ENCODE measurements around the gene CLCN1. TPM values are rescaled to one million over a fixed set of nuclear protein-coding genes. Genes with fewer than 3 reads are reported as not detected.

Gene CLCN1
- total and polyA plus RNA-seq, 2 donors (not counting 1 experiment from before 2014, with no cell fraction given): under 0.01 TPM; not detected in 1

DNA sequence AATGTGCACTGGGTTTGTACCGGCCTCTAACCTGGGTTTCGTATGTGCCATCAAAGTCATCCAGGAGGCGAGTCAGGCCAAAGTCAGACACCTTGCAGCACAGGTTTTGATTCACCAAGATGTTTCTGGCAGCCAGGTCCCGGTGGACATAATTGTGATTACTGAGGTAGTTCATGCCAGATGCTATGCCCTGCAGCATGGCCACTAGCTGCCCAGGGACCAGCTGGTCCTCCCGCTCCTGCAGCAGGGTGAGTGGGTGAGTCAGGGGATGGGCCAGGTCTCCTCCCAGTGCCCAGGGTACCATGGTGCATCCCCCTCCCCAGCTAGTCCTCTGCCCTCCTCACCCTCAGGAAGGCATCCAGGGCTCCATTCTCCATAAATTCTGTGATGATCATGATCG, 78.9 kb downstream of the CLCN1 start:
- peaks cover 1% of the 10 kb centered on the region for H3K79me2 ChIP-seq (ENCODE audit: control insufficient read depth, insufficient read depth, low read length)
- H2AFZ ChIP-seq (ENCODE audit: low read length): no peak overlapping the region
- peaks cover 3% of the 10 kb centered on the region for H4K20me1 ChIP-seq (ENCODE audit: control insufficient read depth, extremely low read depth, insufficient read depth, low read length)
- no peak for TF ChIP-seq EZH2 (IDR thresholded peaks at IDR 0.05; ENCODE audit: low read length, missing control alignments)
- TF ChIP-seq, protein P1, sequence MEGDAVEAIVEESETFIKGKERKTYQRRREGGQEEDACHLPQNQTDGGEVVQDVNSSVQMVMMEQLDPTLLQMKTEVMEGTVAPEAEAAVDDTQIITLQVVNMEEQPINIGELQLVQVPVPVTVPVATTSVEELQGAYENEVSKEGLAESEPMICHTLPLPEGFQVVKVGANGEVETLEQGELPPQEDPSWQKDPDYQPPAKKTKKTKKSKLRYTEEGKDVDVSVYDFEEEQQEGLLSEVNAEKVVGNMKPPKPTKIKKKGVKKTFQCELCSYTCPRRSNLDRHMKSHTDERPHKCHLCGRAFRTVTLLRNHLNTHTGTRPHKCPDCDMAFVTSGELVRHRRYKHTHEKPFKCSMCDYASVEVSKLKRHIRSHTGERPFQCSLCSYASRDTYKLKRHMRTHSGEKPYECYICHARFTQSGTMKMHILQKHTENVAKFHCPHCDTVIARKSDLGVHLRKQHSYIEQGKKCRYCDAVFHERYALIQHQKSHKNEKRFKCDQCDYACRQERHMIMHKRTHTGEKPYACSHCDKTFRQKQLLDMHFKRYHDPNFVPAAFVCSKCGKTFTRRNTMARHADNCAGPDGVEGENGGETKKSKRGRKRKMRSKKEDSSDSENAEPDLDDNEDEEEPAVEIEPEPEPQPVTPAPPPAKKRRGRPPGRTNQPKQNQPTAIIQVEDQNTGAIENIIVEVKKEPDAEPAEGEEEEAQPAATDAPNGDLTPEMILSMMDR (conservative IDR thresholded peaks at IDR 0.05 in 1 of 2, IDR thresholded peaks at IDR 0.05 in 1 of 2; ENCODE audit: low read depth in 1 of 2, low read length in 2 of 2): no peak
- H3K4me1 ChIP-seq (ENCODE audit: control insufficient read depth, extremely low read depth, insufficient read depth, low read length): peaks cover 28% of the 10 kb centered on the region
- DNase-seq (ENCODE audit: low read depth in 2 of 2): no peak
- no peak overlapping the region for H3K9ac ChIP-seq (ENCODE audit: insufficient read depth, low read length)
- H3K27me3 ChIP-seq (ENCODE audit: control insufficient read depth, insufficient read depth, low read length): no peaks in the 10 kb centered on the region
- H3K27ac ChIP-seq (ENCODE audit: insufficient read depth, low read length): no peak overlapping the region
- no peak overlapping the region for H3K4me2 ChIP-seq (ENCODE audit: extremely low read depth, insufficient read depth, low read length)
- peaks cover 24% of the 10 kb centered on the region for H3K36me3 ChIP-seq (ENCODE audit: control insufficient read depth, insufficient read depth, low read length)
- H3K9me3 ChIP-seq (ENCODE audit: control insufficient read depth, insufficient read depth, low read depth, low read length): no peaks in the 10 kb centered on the region
- no peak overlapping the region for H3K4me3 ChIP-seq (replicated peaks in 1 of 4; ENCODE audit: control extremely low read depth in 1 of 4, insufficient read depth in 1 of 4, low read depth in 3 of 4, low read length in 4 of 4)

DNA sequence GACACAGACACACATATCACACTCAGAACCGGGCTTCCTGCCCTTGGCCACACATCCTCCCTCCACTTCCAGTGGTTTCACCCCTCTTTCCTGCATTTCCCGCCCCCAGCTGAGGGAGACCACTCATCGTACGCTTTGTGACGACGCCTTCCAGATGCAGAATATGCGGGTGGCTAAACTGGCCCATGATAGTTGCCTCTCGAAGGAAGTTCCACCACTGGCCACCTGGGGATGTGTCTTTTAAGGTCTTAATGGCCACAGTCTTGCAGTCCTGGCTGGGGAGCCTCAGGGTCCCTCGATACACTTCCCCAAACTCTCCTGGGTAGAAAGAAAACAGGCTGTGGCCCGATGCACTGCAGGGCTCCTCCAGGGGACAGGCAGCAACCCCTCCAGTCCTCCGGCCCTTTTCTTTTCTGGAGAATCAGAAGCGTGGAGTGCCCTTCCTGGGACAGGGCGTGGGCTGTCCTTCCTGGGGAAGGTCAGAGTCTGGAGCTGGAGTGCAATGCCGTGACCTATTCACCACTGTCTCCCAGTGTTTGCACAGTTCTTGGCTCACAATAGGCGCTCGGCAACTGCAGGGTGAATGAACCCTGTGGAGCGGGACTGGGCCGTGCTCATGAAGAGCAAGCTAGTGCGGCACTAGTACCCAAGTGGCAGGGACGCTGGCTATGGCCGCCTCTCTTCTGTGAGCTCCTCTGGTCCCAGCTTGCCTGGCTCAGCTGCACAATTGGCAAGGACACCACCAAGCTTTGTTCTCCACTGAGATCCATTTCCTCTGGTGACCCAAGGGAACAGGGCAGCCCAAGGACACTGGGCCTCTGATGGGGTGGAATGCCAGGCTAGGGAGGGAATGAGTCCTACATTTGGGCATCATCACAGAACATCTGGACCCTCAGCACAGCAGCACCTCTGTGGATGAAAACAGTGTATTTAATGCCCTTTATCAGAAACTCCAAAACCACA, 79.6 kb downstream of the CLCN1 start:
- Histone ChIP-seq H4K20me1 (ENCODE audit: control insufficient read depth, extremely low read depth, insufficient read depth, low read length) (peaks cover 3% of the 10 kb centered on the region), H3K27me3 (ENCODE audit: control insufficient read depth, insufficient read depth, low read length) (no peaks in the 10 kb centered on the region), H3K79me2 (ENCODE audit: control insufficient read depth, insufficient read depth, low read length) (no peaks in the 10 kb centered on the region), H2AFZ (ENCODE audit: low read length) (no peak overlapping the region), H3K4me2 (ENCODE audit: extremely low read depth, insufficient read depth, low read length) (no peak overlapping the region), H3K4me1 (ENCODE audit: control insufficient read depth, extremely low read depth, insufficient read depth, low read length) (peaks cover 21% of the 10 kb centered on the region), H3K36me3 (ENCODE audit: control insufficient read depth, insufficient read depth, low read length) (peaks cover 17% of the 10 kb centered on the region), H3K4me3 (replicated peaks in 1 of 4; ENCODE audit: control extremely low read depth in 1 of 4, insufficient read depth in 1 of 4, low read depth in 3 of 4, low read length in 4 of 4) (no peak overlapping the region), H3K9me3 (ENCODE audit: control insufficient read depth, insufficient read depth, low read depth, low read length) (no peaks in the 10 kb centered on the region), H3K27ac (ENCODE audit: insufficient read depth, low read length) (no peak overlapping the region), H3K9ac (ENCODE audit: insufficient read depth, low read length) (no peak overlapping the region)
- TF ChIP-seq, protein P1 (conservative IDR thresholded peaks at IDR 0.05 in 1 of 2, IDR thresholded peaks at IDR 0.05 in 1 of 2; ENCODE audit: low read depth in 1 of 2, low read length in 2 of 2): no peak
- TF ChIP-seq EZH2 (IDR thresholded peaks at IDR 0.05; ENCODE audit: low read length, missing control alignments): no peak
- peak in 1 of 2 donors; percentile 34 for DNase-seq (ENCODE audit: low read depth in 2 of 2)

DNA sequence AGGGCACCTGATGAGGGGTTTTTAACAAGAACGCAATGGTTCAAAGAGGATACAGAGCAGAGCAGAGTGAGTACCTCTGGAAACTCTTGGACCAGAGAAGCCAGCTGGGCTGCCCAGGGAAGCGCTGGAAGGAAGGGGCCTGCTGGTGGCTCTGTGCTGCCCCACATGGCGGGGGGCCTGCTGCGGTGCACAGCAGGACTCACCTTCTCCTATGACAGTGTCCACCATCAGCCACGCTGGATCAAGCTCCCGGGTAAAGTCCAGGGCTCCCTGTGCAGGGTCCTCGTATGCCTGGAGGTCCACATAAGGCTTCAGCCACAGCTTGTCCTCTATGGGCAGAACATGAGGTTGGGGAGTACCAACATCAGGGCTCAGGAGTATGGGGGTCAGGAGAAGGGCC, 80.3 kb downstream of the CLCN1 start:
- Histone ChIP-seq H3K4me3 (replicated peaks in 1 of 4; ENCODE audit: control extremely low read depth in 1 of 4, insufficient read depth in 1 of 4, low read depth in 3 of 4, low read length in 4 of 4) (no peak overlapping the region), H3K4me1 (ENCODE audit: control insufficient read depth, extremely low read depth, insufficient read depth, low read length) (peaks cover 16% of the 10 kb centered on the region), H3K4me2 (ENCODE audit: extremely low read depth, insufficient read depth, low read length) (no peak overlapping the region), H2AFZ (ENCODE audit: low read length) (no peak overlapping the region), H3K27me3 (ENCODE audit: control insufficient read depth, insufficient read depth, low read length) (no peaks in the 10 kb centered on the region), H4K20me1 (ENCODE audit: control insufficient read depth, extremely low read depth, insufficient read depth, low read length) (peaks cover 2% of the 10 kb centered on the region), H3K9ac (ENCODE audit: insufficient read depth, low read length) (no peak overlapping the region), H3K27ac (ENCODE audit: insufficient read depth, low read length) (no peak overlapping the region), H3K9me3 (ENCODE audit: control insufficient read depth, insufficient read depth, low read depth, low read length) (no peaks in the 10 kb centered on the region), H3K79me2 (ENCODE audit: control insufficient read depth, insufficient read depth, low read length) (no peaks in the 10 kb centered on the region), H3K36me3 (ENCODE audit: control insufficient read depth, insufficient read depth, low read length) (peaks cover 12% of the 10 kb centered on the region)
- TF ChIP-seq, protein P1 (conservative IDR thresholded peaks at IDR 0.05 in 1 of 2, IDR thresholded peaks at IDR 0.05 in 1 of 2; ENCODE audit: low read depth in 1 of 2, low read length in 2 of 2): no peak
- no peak for TF ChIP-seq EZH2 (IDR thresholded peaks at IDR 0.05; ENCODE audit: low read length, missing control alignments)
- DNase-seq (ENCODE audit: low read depth in 2 of 2): no peak

All from fibroblast of lung (primary cell).